ENCODE measurements around the gene GPBP1L1.

GRCh38 chr1:45658171-45658570, 28.2 kb downstream of the GPBP1L1 start:
- TF ChIP-seq POLR2AphosphoS5 (IDR thresholded peaks at IDR 0.05) (no peak), CTCF (IDR thresholded peaks at IDR 0.05) (no peak)
